HepG2 (cell line): ENCODE results near the gene VAT1L.

Source experiments
- DZIP1 ChIP-seq: sonication (generic); formaldehyde crosslinking; IDR thresholded peaks from 2 replicates; pipeline ENCODE4 v1.5.0; 2020; ENCODE audit warnings: mild to moderate bottlenecking, missing genetic modification reagents
- HMGXB3 ChIP-seq: sonication (generic); formaldehyde crosslinking; IDR thresholded peaks from 2 replicates; pipeline ENCODE4 v1.4.0; 2020; ENCODE audit warnings: missing genetic modification reagents, borderline replicate concordance
- MTA1 ChIP-seq: sonication (generic); formaldehyde crosslinking; IDR thresholded peaks from 2 replicates; pipeline ENCODE4 v1.4.0; 2020; ENCODE audit warnings: missing genetic modification reagents, mild to moderate bottlenecking, borderline replicate concordance
- POLR2A ChIP-seq, 2 experiments: IDR thresholded peaks; 2 replicates each; pipeline ENCODE4 v1.6.1; 2011; ENCODE audit warnings: low read depth in 2 of 2, low read length in 2 of 2, mild to moderate bottlenecking in 1 of 2, moderate library complexity in 1 of 2; ENCODE audit not compliant: insufficient read depth in 1 of 2
- TAF1 ChIP-seq: sonication (generic); formaldehyde crosslinking; IDR thresholded peaks from 2 replicates; pipeline ENCODE4 v1.4.0; 2020; ENCODE audit warnings: missing genetic modification reagents
- USF2 ChIP-seq, 2 experiments: sonication (generic) in 1 of 2; formaldehyde crosslinking in 1 of 2; IDR thresholded peaks; 2 replicates each; pipeline versions ENCODE4 v1.5.1 to v1.6.1; 2011 to 2020; ENCODE audit warnings: borderline replicate concordance in 1 of 2, low read depth in 1 of 2, low read length in 1 of 2, mild to moderate bottlenecking in 1 of 2, missing genetic modification reagents in 1 of 2, moderate library complexity in 1 of 2
- ZBTB26 ChIP-seq: IDR thresholded peaks from 2 replicates; pipeline ENCODE4 v1.6.1; 2016; ENCODE audit warnings: missing compliant biosample characterization, missing genetic modification reagents, borderline replicate concordance
- ZNF564 ChIP-seq: sonication (generic); formaldehyde crosslinking; IDR thresholded peaks from 2 replicates; pipeline ENCODE4 v1.8.1; 2023; ENCODE audit warnings: mild to moderate bottlenecking, missing genetic modification reagents
- TF ChIP-seq, protein P1 (sequence below): sonication (generic); formaldehyde crosslinking; IDR thresholded peaks from 2 replicates; pipeline ENCODE4 v1.5.0; 2020; ENCODE audit warnings: mild to moderate bottlenecking, missing genetic modification reagents, moderate library complexity

GRCh38 chr16:77945126-77945525 is 156.8 kb downstream of the VAT1L start:
- no peak for TF ChIP-seq USF2 (IDR thresholded peaks at IDR 0.05; ENCODE audit: low read depth, low read length)
- no peak for TF ChIP-seq USF2 (CRISPR knock-in tag; IDR thresholded peaks at IDR 0.05; ENCODE audit: borderline replicate concordance)
- TF ChIP-seq, protein P1, sequence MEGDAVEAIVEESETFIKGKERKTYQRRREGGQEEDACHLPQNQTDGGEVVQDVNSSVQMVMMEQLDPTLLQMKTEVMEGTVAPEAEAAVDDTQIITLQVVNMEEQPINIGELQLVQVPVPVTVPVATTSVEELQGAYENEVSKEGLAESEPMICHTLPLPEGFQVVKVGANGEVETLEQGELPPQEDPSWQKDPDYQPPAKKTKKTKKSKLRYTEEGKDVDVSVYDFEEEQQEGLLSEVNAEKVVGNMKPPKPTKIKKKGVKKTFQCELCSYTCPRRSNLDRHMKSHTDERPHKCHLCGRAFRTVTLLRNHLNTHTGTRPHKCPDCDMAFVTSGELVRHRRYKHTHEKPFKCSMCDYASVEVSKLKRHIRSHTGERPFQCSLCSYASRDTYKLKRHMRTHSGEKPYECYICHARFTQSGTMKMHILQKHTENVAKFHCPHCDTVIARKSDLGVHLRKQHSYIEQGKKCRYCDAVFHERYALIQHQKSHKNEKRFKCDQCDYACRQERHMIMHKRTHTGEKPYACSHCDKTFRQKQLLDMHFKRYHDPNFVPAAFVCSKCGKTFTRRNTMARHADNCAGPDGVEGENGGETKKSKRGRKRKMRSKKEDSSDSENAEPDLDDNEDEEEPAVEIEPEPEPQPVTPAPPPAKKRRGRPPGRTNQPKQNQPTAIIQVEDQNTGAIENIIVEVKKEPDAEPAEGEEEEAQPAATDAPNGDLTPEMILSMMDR = no peak
- TF ChIP-seq MTA1 (CRISPR knock-in tag) = no peak
- TF ChIP-seq ZNF564 (CRISPR knock-in tag) = no peak
- TF ChIP-seq TAF1 (CRISPR knock-in tag) = no peak
- TF ChIP-seq DZIP1 = no peak
- no peak for TF ChIP-seq POLR2A (IDR thresholded peaks at IDR 0.05; ENCODE audit: insufficient read depth in 1 of 2, low read depth in 2 of 2, low read length in 2 of 2)
- no peak for TF ChIP-seq HMGXB3 (CRISPR knock-in tag)
- TF ChIP-seq ZBTB26 (CRISPR knock-in tag) = no peak
